ENCODE data around the gene TSPO. TPM values are rescaled to one million over a fixed set of nuclear protein-coding genes. Genes with fewer than 3 reads are reported as not detected.

The TSPO gene
- total and polyA plus RNA-seq, 2 of the 13 experiments (the other 11 are each of a cell fraction or from before 2014, with no cell fraction given), result 0.46 to 1.4 TPM

GRCh38 chr22:43171019-43171491, 19.7 kb downstream of the TSPO start:
- intact Hi-C loops (cut with micrococcal nuclease; ENCODE audit: unreplicated experiment) (no loop called here), in situ Hi-C loops (cut with HindIII; ENCODE audit: extremely low pct_ligation_motif_present, low pct_unique_long_range_greater_than_20kb) (no loop called here)
- 95% methylated on average over 6 of the region's 14 CpGs for WGBS (ENCODE audit: low lambda C conversion rate)
- Histone ChIP-seq H3K27ac (ENCODE audit: extremely low read length, insufficient read depth, low read length) (no peak overlapping the region), H3K4me2 (ENCODE audit: low read depth, low read length) (no peak overlapping the region), H2AFZ (ENCODE audit: low read length) (no peak overlapping the region), H3K27me3 (ENCODE audit: control insufficient read depth in 1 of 2, insufficient read depth in 2 of 2, low read length in 2 of 2) (no peaks in the 10 kb centered on the region), H3K4me3 (replicated peaks in 1 of 3; ENCODE audit: insufficient read depth in 1 of 3, low read depth in 2 of 3, low read length in 3 of 3) (no peak overlapping the region), H3K36me3 (replicated peaks in 1 of 2; ENCODE audit: control insufficient read depth in 1 of 2, insufficient read depth in 2 of 2, low read length in 2 of 2) (peaks cover 17 to 41% of the 10 kb centered on the region in 2 experiments), H3K9ac (ENCODE audit: insufficient read depth, low read depth, low read length) (no peak overlapping the region), H4K20me1 (ENCODE audit: insufficient read depth, low read length) (no peaks in the 10 kb centered on the region), H3K4me1 (ENCODE audit: insufficient read depth, low read length) (no peaks in the 10 kb centered on the region), H3K79me2 (ENCODE audit: insufficient read depth, low read length) (no peaks in the 10 kb centered on the region), H3K9me3 (ENCODE audit: low read length) (no peaks in the 10 kb centered on the region)
- ChIA-PET POLR2A (no interaction called here), CTCF (ENCODE audit: low intra/inter-chr PET ratio, low total read pairs) (no interaction called here)
- ATAC-seq (no peak), FAIRE-seq (no peak), DNase-seq (ENCODE audit: low spot score) (no peak)
- no TSS peak for BruUV-seq (replicated peaks)
- TF ChIP-seq AGO2 (optimal IDR thresholded peaks at IDR 0.05; ENCODE audit: low read depth, low read length), result peak; percentile 52
- TF ChIP-seq ZBTB38 (CRISPR knock-in tag; IDR thresholded peaks at IDR 0.05), result peak; percentile 60
- no peak for TF ChIP-seq AHR (CRISPR knock-in tag; IDR thresholded peaks at IDR 0.05)
- TF ChIP-seq, protein P1, sequence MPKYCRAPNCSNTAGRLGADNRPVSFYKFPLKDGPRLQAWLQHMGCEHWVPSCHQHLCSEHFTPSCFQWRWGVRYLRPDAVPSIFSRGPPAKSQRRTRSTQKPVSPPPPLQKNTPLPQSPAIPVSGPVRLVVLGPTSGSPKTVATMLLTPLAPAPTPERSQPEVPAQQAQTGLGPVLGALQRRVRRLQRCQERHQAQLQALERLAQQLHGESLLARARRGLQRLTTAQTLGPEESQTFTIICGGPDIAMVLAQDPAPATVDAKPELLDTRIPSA (CRISPR knock-in tag; IDR thresholded peaks at IDR 0.05; ENCODE audit: borderline replicate concordance), result no peak

DNA sequence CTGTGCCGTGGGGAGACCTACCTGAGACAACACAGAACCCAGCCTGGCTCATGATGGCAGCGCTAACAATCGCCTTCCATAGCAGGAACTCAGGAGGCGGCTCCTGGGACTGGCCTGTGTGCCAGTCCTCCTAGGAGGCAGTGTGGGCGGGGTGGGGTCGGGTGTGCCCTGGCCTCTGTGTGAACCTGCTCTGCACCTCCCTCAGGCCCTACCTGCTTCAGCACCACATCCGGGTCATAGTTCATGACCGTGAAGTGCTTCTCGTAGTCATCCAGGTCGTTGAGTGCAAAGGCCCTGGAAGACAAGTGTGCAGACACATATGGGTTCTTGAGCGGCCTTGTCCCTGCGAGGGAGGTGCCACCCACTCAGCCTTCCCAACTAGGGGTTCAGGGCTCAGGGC, 20.2 kb downstream of the TSPO start:
- intact Hi-C loops (cut with micrococcal nuclease; ENCODE audit: unreplicated experiment) (no loop called here), in situ Hi-C loops (cut with HindIII; ENCODE audit: extremely low pct_ligation_motif_present, low pct_unique_long_range_greater_than_20kb) (no loop called here)
- Histone ChIP-seq H3K4me3 (replicated peaks in 1 of 3; ENCODE audit: insufficient read depth in 1 of 3, low read depth in 2 of 3, low read length in 3 of 3) (no peak overlapping the region), H4K20me1 (ENCODE audit: insufficient read depth, low read length) (no peaks in the 10 kb centered on the region), H2AFZ (ENCODE audit: low read length) (no peak overlapping the region), H3K4me2 (ENCODE audit: low read depth, low read length) (no peak overlapping the region), H3K9ac (ENCODE audit: insufficient read depth, low read depth, low read length) (no peak overlapping the region), H3K9me3 (ENCODE audit: low read length) (no peaks in the 10 kb centered on the region), H3K4me1 (ENCODE audit: insufficient read depth, low read length) (no peaks in the 10 kb centered on the region), H3K36me3 (replicated peaks in 1 of 2; ENCODE audit: control insufficient read depth in 1 of 2, insufficient read depth in 2 of 2, low read length in 2 of 2) (peaks cover 17 to 44% of the 10 kb centered on the region in 2 experiments), H3K79me2 (ENCODE audit: insufficient read depth, low read length) (no peaks in the 10 kb centered on the region), H3K27ac (ENCODE audit: extremely low read length, insufficient read depth, low read length) (no peak overlapping the region), H3K27me3 (ENCODE audit: control insufficient read depth in 1 of 2, insufficient read depth in 2 of 2, low read length in 2 of 2) (no peaks in the 10 kb centered on the region)
- TF ChIP-seq RBM22 (optimal IDR thresholded peaks at IDR 0.05; ENCODE audit: low read length) (peak; percentile 21), AGO2 (optimal IDR thresholded peaks at IDR 0.05; ENCODE audit: low read depth, low read length) (peak; percentile 3), BORCS8-MEF2B (CRISPR knock-in tag; IDR thresholded peaks at IDR 0.05) (no peak)
- WGBS (ENCODE audit: low lambda C conversion rate), result 80% methylated on average over 1 of the region's 12 CpGs
- BruUV-seq (replicated peaks), result no TSS peak
- CTCF ChIA-PET (ENCODE audit: low intra/inter-chr PET ratio, low total read pairs), result no interaction called here
- FAIRE-seq, result no peak
- POLR2A ChIA-PET, result no interaction called here
- no peak for ATAC-seq
- DNase-seq (ENCODE audit: low spot score), result no peak

Data from HepG2 (cell line).